22Rv1 (cell line): ENCODE results near the gene TMC3.

ENCODE experiments used
- ZFX ChIP-seq: fragments of 450-650 bp; IDR thresholded peaks from 2 replicates; pipeline ENCODE4 v1.6.1; 2017; ENCODE audit warnings: antibody characterized with exemption, borderline replicate concordance
- TF ChIP-seq, protein P1 (sequence below): fragments of 450-650 bp; IDR thresholded peaks from 2 replicates; pipeline ENCODE4 v1.5.1; 2017; ENCODE audit warnings: mild to moderate bottlenecking

DNA sequence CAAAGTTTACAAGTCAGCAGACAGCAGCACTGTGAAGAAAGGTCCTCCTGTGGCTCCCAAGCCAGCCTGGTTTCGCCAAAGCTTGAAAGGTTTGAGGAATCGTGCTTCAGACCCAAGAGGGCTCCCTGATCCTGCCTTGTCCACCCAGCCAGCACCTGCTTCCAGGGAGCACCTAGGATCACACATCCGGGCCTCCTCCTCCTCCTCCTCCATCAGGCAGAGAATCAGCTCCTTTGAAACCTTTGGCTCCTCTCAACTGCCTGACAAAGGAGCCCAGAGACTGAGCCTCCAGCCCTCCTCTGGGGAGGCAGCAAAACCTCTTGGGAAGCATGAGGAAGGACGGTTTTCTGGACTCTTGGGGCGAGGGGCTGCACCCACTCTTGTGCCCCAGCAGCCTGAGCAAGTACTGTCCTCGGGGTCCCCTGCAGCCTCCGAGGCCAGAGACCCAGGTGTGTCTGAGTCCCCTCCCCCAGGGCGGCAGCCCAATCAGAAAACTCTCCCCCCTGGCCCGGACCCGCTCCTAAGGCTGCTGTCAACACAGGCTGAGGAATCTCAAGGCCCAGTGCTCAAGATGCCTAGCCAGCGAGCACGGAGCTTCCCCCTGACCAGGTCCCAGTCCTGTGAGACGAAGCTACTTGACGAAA, 74.3 kb downstream of the TMC3 start:
- TF ChIP-seq, protein P1, sequence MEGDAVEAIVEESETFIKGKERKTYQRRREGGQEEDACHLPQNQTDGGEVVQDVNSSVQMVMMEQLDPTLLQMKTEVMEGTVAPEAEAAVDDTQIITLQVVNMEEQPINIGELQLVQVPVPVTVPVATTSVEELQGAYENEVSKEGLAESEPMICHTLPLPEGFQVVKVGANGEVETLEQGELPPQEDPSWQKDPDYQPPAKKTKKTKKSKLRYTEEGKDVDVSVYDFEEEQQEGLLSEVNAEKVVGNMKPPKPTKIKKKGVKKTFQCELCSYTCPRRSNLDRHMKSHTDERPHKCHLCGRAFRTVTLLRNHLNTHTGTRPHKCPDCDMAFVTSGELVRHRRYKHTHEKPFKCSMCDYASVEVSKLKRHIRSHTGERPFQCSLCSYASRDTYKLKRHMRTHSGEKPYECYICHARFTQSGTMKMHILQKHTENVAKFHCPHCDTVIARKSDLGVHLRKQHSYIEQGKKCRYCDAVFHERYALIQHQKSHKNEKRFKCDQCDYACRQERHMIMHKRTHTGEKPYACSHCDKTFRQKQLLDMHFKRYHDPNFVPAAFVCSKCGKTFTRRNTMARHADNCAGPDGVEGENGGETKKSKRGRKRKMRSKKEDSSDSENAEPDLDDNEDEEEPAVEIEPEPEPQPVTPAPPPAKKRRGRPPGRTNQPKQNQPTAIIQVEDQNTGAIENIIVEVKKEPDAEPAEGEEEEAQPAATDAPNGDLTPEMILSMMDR = no peak
- TF ChIP-seq ZFX = no peak
